HG03139 (cell line): ENCODE data around the gene INTS12.

Experiments used
- ATAC-seq: cut with Tn5 transposase; IDR thresholded peaks from one replicate; pipeline ENCODE4 v1.9.1; 2021; ENCODE audit not compliant: unreplicated experiment

Gene INTS12

DNA sequence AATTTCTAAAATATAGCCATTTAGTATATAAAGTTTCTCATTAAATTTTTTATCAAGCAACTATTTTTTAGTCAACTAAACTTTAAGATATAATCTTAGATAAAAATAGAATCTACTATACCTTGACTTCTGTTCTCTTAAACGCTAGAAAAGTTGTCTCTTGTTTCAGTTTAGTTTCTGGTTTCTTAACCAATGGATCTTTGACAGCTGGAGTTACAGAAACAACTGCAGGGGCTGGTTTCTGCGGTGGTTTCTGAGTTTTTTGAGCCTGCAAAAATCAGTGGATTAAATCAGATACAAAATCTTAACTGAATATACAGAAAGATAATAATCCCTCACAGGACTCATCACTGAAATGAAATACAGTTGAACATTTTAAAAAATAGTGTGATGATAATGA is 21.9 kb downstream of the INTS12 start:
- no peak for ATAC-seq

DNA sequence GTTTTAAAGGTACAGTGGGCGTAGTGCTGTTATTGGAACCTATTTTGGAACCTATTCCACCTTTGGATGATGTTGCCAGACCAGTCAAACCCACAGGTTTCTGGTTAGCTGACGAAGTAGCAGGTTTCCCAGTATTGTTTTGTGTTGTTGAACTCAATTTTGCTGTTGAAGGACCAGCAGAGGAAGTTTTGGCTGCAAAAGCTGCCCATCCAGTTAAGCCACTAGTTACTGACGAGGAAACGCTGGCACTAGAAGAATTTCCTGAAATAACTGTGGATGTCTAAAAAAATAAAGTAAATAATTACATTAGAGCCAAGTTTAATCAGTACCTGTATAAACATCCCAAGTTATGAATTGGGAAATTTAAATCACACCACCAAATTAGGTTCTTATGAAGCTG is 25.5 kb downstream of the INTS12 start:
- no peak for ATAC-seq

DNA sequence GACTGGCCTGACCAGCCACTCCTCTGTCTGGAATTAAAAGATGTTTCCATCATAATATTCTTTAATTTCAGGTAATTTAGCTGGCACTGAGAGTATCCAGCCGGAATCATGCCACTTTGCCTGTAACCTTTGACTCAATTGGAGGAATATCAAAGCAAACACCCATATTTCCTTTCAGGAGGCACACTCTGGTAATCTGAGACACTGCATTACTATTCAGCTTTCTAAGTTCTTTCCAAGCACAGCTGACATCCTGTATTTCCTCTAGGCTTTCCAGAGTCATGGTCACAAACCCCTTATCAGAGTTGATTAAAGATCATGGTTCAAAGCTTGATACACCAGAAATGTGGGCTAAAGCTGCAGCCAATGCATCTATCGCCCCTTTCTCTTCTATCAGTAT is 29.3 kb downstream of the INTS12 start:
- ATAC-seq = no peak

DNA sequence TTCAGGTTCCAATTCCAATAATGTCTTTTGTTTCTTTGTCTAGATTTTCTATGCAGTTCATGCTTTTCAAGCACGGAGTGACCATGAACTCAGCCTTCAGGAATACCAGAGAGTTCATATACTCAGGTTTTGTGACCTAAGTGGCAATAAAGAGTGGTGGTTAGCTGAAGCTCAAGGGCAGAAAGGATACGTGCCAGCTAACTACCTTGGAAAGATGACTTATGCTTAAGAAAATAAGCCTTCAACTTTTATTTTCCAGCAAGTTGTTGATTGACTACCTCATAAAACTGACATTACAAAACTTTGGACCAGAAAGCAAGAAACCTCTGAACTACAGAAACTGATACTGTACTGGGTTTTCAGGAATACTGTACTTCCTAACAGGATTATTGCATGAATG is 30.8 kb downstream of the INTS12 start:
- no peak for ATAC-seq

DNA sequence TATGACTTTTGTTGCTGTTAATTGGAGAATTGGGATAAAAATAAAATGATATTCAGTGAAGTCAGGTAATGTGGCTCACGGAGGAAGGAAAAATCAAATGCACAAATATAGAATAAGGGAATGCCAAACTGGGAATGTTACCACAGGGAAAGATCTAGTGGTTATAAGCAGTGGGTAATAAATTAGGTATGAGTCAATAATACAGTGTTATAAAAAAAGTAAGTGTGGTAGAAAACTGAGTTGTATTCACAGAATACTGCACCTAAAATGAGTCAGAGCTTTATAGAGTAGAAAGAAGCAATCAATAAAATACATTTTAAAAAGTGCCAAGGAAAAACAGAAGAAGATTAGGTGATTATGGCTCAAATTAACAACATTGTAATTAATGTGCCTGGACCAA is 34.5 kb downstream of the INTS12 start:
- ATAC-seq = no peak

DNA sequence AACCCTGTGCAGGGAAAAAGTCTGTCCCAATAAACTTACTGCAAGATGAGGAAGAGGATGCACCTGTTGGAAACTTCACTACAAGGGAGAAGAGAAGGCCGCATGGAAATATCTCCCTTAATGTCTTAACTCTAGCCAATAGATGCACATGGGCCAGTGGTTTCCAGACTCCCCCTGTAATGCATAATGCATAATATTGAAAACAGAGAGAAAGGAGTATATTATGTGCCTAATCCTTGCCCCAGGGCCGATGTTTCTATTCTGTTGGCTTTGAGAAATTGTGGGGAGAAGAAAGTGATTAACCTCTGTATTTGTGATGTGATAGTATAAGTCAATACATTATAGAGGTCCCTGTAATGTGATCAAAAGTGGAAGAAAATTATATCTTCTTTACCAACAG is 37.2 kb downstream of the INTS12 start:
- no peak for ATAC-seq

DNA sequence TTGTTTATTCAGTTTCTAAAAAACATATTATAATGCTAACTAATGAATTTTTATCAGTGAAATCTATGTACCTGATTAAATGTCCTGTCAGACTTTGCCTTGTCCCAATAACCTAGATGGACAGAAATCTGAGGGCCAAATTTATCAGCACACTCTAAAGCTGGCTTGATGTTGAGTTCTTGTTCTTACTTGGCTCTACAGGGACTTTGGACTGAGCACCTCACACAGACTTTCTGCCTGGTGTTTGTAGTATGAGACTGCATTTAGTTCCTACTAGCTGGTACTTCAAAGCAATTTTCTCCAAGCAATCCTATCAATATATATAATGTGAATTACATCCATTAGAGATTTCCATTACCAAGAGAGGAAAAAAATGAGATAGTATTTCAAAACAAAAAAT is 37.8 kb downstream of the INTS12 start:
- ATAC-seq = no peak

DNA sequence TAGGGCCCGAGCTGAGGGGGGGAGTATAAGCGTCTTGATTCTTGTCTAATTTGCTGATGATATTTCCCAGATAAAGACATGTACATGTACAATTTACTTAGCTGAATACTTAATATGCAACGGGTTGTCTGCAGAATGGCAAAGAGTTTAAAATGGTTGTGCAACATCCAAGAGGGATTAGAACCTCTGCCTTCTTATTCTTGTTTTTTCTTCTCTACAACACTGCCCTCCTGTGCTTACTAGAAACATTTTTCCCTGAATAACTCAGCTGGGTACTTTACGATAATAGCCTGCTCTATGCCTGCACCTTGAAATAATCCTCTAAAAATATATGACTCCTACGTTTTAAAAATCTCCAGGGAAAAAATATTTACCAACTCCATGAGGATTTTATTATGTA is 41.8 kb downstream of the INTS12 start:
- ATAC-seq = no peak

DNA sequence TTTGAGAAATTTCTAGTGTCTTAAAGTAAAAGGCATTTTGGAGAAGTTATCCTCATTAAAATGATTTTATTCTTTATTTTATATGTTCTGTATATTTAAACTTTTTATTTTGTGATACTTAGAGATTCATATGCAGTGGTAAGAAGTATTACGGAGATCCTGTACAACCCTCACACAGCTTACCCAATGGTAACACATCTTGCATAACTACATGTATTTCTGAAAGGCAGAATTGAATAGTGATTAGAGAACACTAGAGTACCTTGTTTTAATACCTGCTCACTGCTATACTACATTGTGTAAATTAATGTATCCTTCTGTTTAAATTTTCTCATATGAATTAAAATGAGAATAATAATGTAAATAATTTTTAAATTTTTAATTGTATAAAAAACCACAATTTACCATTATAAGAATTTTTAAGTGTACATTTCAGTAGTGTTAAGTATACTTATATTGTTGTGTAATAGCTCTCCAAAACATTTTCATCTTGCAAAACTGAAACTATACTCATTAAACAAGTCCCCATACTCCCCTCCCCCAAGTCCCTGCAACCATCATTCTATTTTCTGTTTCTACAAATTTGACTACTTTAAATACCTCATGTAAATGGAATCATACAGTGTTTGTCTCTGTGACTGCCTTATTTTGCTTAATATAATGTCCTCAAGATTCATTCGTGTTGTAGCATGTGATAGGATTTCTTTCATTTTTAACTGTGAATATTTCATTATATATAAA is 45.4 kb downstream of the INTS12 start:
- ATAC-seq = no peak

DNA sequence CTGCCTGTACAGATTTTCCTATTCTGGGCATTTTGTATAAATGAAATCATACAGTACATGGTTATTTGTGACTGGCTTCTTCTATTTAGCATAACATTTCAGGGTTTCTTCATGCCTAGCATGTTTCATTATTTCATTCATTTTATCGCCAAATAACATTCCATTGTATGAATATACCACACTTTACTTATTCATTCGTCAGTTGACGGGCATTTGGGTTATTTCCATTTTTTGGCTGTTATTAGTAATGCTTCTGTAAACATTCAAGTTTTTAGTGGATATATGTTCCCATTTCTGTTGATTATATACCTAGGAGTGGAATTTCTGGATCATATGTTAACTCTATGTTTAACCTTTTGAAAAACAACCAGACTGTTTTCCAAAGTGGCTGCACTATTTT is 47.5 kb downstream of the INTS12 start:
- ATAC-seq = no peak

DNA sequence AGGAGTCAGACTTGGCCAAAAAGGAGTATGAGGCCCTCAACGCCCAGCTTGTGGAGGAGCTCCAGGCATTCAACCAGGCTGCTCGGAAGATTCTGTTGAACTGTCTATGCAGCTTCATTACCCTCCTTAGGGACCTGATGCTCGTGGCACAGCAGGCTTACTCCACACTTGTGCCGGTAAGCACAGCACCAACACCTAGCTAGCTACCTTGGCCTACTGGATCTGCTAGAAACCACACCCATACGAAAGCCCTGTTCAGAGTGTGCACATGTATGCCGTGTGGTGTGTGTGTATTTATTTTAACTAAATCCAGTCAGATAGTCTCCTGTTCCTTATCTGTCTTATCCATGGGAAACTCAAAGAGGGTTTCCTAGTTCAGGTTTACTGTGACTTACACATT is 49.3 kb downstream of the INTS12 start:
- no peak for ATAC-seq

DNA sequence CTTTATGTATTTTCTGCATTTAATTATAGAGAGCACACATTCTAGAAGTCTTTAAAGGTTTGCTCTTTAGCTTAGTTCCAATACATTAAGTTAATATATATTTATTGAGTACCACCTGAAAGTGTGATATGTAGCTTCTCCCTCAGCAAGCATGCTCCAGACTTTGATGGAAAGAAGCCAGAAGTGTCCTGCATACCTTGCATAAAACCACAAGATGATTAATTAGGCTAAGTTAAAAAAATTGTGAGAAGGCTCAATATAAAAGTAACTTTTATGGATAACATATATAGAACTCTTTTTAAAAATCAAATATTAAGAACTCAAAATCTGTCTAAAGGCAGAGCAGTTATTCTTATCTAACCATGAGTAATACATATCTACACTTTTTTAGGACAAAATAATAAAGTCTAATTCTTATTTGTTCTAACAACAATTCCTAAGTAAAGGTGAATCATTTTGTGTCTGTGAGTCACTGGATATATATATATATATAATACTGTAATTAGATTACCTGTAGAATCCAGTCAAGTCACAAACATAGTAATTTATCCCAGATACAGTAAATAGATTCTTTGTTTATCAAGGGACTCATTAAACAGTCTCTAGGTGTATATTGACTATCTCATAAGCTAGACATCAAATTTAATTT is 51.2 kb downstream of the INTS12 start:
- ATAC-seq = no peak

DNA sequence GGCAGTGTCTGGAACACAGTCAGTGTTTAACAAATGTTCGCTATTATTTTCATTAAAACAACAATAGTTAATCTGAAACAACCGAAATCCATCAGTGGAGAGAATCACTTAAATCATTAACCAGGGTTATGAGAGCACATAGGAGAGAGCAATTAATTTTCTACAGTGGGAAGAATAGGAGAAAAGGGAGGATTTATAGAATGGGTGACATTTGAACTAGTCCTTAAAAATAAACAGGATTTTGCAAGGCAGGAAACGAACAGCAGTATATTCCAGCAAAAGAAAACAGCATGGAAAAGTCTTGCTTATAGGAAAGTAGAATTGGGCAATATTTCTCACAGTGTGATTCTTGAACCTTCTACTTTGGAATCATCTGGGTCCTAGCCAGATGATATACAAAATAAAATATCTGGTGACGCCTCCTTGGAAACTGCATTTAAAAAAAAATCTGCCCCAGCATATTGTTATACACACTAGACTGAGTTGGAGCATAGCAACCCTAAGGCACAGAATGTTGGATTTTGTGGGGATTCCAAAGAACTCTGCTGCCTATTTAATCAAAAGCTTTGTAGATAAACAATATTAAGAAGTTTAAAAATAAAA is 56.1 kb downstream of the INTS12 start:
- no peak for ATAC-seq

DNA sequence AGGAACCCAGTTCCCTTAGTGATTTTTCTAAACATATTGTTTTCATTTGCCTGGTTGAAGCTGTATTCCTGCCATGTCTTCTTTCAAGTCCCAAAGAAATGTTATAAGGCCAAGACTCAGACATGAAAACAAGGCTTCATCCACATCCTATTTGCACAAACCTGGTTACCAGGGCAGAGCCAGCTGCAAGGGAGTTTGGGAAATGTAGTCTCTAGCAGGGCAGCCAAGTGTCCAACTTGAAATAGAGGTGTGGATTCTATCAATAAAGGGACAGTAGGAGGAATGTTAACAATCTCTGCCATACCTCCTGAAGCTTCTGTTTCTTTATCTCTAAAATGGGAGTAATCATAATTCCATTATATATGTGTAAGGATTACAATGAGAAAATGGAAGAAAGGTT is 56.6 kb downstream of the INTS12 start:
- ATAC-seq = no peak

DNA sequence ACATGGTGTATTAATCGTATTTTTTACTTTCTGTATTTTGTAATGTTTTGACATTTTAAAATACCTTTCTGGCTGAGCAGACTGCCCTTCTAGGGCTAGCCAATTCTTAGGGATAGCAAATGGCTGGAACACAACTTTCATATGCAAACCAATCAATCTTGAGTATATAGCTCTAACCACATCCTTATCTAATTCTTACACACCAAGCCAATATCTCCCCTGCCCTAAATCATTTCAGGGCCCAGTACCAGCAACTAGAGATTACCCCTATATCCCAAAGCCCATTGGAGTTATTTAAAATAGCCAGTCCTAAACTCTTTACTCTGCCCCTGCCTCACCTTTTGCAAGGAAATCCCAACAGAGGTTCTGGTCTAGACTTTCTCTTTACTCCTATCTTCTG is 58.3 kb downstream of the INTS12 start:
- no peak for ATAC-seq

DNA sequence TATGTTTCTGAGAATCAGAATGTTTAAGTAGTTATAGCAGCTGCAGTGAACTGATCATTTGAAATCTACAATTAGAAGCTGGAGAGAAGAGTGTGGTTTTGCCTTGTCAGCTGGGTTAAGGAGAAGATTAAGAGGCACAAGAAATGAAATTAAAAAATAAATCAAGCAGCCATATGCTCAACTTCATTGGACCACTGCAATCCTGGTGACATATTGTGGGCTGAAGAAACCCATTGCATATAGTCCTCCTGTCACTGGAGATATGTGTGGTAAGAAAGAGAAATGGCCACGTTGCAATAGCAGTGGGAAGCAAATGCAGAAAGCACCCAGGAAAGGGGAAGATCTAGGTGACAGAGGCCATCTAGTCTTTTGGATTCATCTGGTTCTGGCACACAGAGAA is 63.0 kb downstream of the INTS12 start:
- no peak for ATAC-seq

DNA sequence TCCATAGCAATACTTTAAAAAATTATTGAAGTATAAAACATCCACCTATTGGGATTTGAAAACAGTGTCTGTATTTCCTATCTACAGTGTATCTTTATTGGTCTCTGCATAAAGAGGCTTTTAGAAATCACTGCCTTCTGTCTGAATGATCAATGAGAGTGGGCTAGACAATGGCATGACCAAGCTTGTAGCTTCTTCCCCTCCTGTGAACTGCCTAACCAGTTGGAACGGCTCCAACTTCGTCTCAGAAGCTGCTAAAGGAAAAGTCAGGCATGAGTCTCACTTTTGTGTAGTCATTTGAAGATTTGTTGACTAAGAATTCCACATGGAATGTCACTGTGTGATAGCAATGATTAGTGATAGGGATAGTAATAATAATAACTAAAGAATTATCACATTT is 64.2 kb downstream of the INTS12 start:
- no peak for ATAC-seq

DNA sequence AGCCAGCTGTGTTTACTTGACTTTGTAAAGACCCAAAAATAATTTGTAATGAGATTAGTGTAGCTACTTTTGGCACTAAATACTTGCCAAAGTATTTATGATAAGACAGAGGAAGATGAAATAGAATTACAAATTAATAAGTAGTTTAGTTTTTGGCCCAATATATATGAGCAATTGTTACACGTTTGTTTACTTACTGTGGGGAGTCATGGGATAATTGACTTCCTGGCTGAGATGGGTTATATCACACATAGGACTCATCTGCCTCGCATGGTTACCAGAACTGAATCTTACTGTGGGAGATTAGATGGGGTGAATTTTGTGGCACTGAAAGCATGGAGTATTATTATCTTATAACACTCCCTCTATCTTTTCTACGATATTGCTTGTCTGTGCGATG is 66.6 kb downstream of the INTS12 start:
- ATAC-seq = no peak

DNA sequence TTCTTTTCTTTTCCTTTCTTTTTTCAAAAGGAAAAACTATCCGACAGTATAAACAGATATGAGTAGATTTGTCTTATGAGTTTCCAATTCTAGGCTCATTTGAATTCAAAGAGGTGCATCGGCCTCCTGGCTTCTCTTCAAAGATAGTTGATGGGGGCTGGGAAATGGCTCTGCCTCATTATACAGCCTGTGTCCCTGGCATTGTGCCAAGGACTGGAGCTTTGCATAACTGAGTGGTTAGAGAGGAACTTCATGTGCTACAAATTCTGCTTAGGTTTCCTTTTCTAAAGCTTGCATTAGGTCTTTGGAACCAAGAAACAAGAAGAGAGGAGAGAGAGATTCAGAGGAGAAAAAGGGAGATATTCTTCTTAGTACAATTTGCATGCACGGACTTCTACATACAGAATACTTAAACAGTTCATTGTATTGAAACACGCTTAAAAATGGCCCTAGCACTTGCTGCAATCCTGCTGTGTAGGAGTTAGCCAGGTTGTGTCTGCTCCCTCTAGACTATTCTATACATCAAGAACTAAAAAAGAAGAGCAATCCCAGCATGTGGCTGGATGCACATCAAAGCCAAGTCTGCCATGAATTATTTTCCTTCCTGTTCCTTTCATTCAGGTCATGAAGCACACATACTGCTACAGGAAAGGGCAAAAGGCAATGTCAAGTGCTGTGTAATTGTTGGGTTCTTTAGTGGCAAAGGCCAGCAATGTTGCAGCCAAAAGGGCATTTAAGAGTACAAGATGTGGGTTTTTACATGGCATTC is 70.9 kb downstream of the INTS12 start:
- peak; percentile 81 for ATAC-seq

DNA sequence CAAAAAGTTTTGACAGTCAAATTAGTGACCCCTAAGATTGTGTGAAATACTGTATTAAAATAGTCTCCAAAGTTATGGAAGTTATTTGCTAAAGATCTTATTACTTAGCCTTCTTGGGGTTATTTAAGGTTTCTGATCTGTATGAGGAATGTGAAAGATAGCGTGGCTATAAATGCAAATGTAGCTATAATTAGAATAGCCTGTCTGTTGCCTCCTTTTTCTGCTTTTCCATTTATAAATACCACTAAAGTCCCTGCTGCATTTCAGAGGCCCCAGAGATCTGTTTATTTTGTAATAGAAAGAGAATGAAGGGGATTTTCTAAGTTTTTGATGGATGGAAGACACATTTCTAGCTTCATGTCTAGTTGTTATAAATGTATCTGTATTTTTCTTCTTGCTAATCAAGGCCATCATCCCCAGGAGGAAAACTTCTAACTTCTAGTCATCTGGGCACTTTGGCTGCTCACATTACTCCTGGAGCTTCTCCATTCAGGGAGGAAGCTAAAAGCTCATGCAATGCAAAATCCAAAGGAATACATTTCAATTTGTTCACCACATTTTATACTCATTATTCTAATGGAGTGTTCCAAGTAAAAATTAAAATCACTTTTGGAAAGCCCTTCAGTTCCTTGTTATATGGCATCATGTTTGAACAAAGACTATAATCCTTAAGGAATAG is 73.9 kb downstream of the INTS12 start:
- no peak for ATAC-seq

DNA sequence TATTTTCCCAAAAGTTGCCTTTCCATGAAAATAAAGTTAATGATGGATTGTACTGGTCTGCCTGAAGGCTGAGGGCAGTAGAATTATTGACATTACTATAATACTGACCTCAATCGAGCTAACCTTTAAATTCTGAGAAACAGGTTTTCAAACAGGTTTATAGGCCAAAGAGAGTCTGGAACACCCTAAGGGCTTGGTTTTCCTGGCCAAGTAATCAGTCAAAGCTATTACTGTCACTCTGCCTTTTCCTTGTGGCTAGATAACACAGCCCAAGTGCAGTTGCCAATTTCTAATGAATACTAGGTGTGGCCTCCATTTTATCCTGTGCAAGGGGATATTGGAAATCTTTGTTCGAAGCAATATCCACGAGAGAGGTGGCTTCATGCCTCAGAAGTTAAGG is 75.2 kb downstream of the INTS12 start:
- no peak for ATAC-seq
